ENCODE data around the gene CKS2. TPM values are rescaled to one million over a fixed set of nuclear protein-coding genes. Genes with fewer than 3 reads are reported as not detected.

CKS2 gene
- total and polyA plus RNA-seq, 2 of the 4 experiments (the other 2 are of a cell fraction): 192 to 261 TPM

DNA sequence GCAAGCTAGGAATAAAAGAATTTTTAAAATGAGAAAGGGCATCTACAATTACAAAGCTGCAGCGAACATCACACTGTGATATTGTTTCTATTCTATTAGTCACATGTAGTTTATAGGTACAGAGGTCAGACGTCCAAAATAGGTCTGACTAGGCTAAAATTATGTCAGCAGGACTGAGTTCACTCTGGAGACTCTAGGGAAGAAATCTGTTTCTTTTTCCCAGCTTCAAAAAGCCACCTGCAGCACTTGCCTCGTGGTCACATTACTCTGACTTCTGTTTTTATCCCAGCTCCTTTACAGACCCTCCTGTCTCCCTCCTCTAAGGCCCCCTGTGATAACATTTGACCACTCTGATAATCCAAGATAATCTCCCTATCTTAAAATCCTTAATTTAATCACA, 5.1 kb upstream of the CKS2 start:
- H2BK5ac ChIP-seq (ENCODE audit: low read depth, low read length, poor library complexity, severe bottlenecking): no peak overlapping the region
- WGBS, 2 experiments (ENCODE audit: extremely low coverage in 2 of 2, insufficient read length in 1 of 2): no CpG with 5 or more reads among the region's 3 CpGs
- H3K18ac ChIP-seq (ENCODE audit: low read depth, low read length): no peak overlapping the region
- H4K5ac ChIP-seq (ENCODE audit: low read depth, low read length): no peak overlapping the region
- no peak overlapping the region for H3K14ac ChIP-seq (replicated peaks; ENCODE audit: low read depth, low read length)
- H3K9me1 ChIP-seq (ENCODE audit: insufficient read depth, low read length): no peaks in the 10 kb centered on the region; the same call in 1 of the 2 replicates
- intact Hi-C loops (cut with micrococcal nuclease): no loop called here
- no peaks in the 10 kb centered on the region for H4K20me1 ChIP-seq (ENCODE audit: insufficient read depth, low read length)
- no peak overlapping the region for H2AFZ ChIP-seq (replicated peaks; ENCODE audit: low read length, poor library complexity)
- dilution Hi-C loops (cut with HindIII; ENCODE audit: low sequenced_read_pairs, unreplicated experiment): no loop called here
- H2BK120ac ChIP-seq (ENCODE audit: low read depth, low read length): no peak overlapping the region
- H3K4me2 ChIP-seq (ENCODE audit: low read depth, low read length): no peak overlapping the region
- BruUV-seq (replicated peaks): no TSS peak
- no peak for ATAC-seq (ENCODE audit: low read depth)
- no peak overlapping the region for H3K4me3 ChIP-seq (ENCODE audit: insufficient read depth, low read depth, low read length)
- ChIA-PET CTCF (no interaction called here), POLR2A (ENCODE audit: unreplicated experiment) (no interaction called here)
- H3K9ac ChIP-seq (ENCODE audit: low read depth, low read length): no peak overlapping the region
- H3K27me3 ChIP-seq (ENCODE audit: control insufficient read depth, insufficient read depth, low read length): no peaks in the 10 kb centered on the region
- no peak overlapping the region for H2AK9ac ChIP-seq (replicated peaks; ENCODE audit: low read depth, low read length, poor library complexity)
- H2BK15ac ChIP-seq (ENCODE audit: low read depth, low read length): no peak overlapping the region
- DNase-seq: no peak
- in situ Hi-C loops (cut with MboI; ENCODE audit: low sequenced_read_pairs): no loop called here
- H3K23ac ChIP-seq (ENCODE audit: low read depth, low read length): no peak overlapping the region
- H4K91ac ChIP-seq (ENCODE audit: insufficient read depth, low read depth, low read length): no peak overlapping the region
- H3K36me3 ChIP-seq (ENCODE audit: control insufficient read depth, insufficient read depth, low read length): no peaks in the 10 kb centered on the region
- TF ChIP-seq USF2 (IDR thresholded peaks at IDR 0.05; ENCODE audit: low read depth, low read length) (no peak), MAZ (IDR thresholded peaks at IDR 0.05; ENCODE audit: borderline replicate concordance, low read depth, low read length) (no peak), RAD21 (IDR thresholded peaks at IDR 0.05; ENCODE audit: low read length) (no peak), MXI1 (IDR thresholded peaks at IDR 0.05; ENCODE audit: borderline replicate concordance, low read depth, low read length) (no peak), RFX5 (IDR thresholded peaks at IDR 0.05; ENCODE audit: low read depth, low read length) (no peak), NFE2L2 (IDR thresholded peaks at IDR 0.05; ENCODE audit: low read depth, low read length) (no peak)
- H4K8ac ChIP-seq (ENCODE audit: low read depth in 2 of 2, low read length in 2 of 2): no peak overlapping the region
- no peak overlapping the region for H2BK20ac ChIP-seq (ENCODE audit: low read depth, low read length)
- no peak overlapping the region for H3K4ac ChIP-seq (ENCODE audit: low read depth, low read length)
- H3K56ac ChIP-seq (ENCODE audit: extremely low read depth, insufficient read depth, low read length): no peak overlapping the region
- H3K4me1 ChIP-seq (ENCODE audit: control insufficient read depth, insufficient read depth, low read length): peaks cover 3% of the 10 kb centered on the region
- peaks cover 4 to 10% of the 10 kb centered on the region in 2 experiments; a peak in 3 of 4 replicates for H3K79me1 ChIP-seq (ENCODE audit: low read depth in 1 of 2, low read length in 2 of 2)
- H3K27ac ChIP-seq (ENCODE audit: insufficient read depth, low read length): no peak overlapping the region
- H2AK5ac ChIP-seq (ENCODE audit: low read depth, low read length): no peak overlapping the region
- no peaks in the 10 kb centered on the region for H3K9me3 ChIP-seq (ENCODE audit: control insufficient read depth, insufficient read depth, low read length)

Measured in IMR-90 (cell line).